Vagina (tissue), 2 donors: ENCODE measurements around the gene CD93.

ENCODE experiments used
- CTCF ChIP-seq, 3 experiments: fragments of 450-650 bp in 2 of 3; fragments of 200-600 bp in 1 of 3; sonication (generic) in 1 of 3; IDR thresholded peaks; one replicate each; pipeline ENCODE4 v1.5.1; 2017 to 2019; ENCODE audit warnings: antibody characterized with exemption in 3 of 3, mild to moderate bottlenecking in 2 of 3, moderate library complexity in 2 of 3
- POLR2A ChIP-seq, 2 donors: fragments of 450-650 bp; IDR thresholded peaks; one replicate each; pipeline ENCODE4 v1.6.1; 2017; ENCODE audit warnings: antibody characterized with exemption in 2 of 2, mild to moderate bottlenecking in 2 of 2, moderate library complexity in 2 of 2

- no peak for TF ChIP-seq POLR2A (IDR thresholded peaks at IDR 0.05)
- no peak for TF ChIP-seq CTCF (IDR thresholded peaks at IDR 0.05)
These were observed 5.6 kb downstream of the CD93 start for GRCh38 chr20:23080521-23080920.
